HG03196 (cell line): ENCODE data around the gene ABHD6.
"Not testable (repeated sequence)": the region's sequence is repeated elsewhere in the genome, so short reads cannot be mapped to it uniquely, and the experiment has no call there.

Experiments
- ATAC-seq: cut with Tn5 transposase; IDR thresholded peaks from one replicate; pipeline ENCODE4 v1.9.1; 2021; ENCODE audit not compliant: unreplicated experiment

The ABHD6 gene

GRCh38 chr3:58273362-58273761, 35.8 kb downstream of the ABHD6 start:
- ATAC-seq = not testable (repeated sequence)

DNA sequence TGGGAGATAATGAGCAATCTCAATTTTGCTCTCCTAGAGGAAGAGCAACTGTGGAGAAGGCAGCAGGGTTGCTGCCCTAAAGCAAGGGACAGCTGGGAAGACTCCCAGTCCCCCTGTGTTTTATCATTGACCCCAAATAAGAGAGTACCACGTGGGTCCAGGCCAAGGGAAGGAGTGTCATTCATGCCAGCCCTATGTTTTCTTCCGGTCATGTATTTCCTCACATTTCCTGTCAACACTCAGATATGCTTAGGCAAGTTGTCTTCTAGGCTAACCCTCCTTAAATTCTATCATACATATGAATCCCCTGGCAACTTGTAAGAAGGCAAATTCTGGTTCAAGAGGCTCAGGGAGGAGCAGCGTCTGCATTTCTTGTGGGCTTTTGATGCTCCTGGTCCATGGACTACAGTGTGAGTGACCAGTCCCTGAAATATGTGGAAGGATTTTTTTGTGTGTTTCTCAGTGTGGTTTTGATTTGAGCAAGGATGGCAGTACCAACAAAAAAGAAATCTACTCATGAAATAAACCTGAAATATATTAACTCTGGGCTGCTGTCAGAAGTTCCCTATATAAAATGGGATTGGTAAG, 36.5 kb downstream of the ABHD6 start:
- ATAC-seq = no peak

- no peak for ATAC-seq
These were observed 43.5 kb downstream of the ABHD6 start for GRCh38 chr3:58281069-58281468.

DNA sequence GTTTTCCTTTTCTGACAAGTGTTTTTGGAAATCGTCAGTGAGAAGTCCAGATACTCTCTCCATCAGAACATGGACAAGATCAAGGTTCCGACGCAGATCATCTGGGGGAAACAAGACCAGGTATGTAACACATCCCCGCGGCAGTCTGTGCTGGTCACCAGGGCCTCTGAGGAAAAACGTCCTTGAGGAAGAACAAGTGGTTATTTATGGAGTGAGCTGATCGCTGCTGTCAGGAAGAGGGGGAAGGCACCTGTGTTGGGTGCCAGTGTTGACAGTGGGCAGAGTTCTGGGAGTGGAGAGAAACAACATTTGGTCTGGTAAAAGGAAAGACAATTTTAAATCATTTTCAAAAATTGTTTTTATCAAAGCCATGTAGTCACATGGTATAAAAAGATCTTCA, 47.7 kb downstream of the ABHD6 start:
- ATAC-seq = no peak

DNA sequence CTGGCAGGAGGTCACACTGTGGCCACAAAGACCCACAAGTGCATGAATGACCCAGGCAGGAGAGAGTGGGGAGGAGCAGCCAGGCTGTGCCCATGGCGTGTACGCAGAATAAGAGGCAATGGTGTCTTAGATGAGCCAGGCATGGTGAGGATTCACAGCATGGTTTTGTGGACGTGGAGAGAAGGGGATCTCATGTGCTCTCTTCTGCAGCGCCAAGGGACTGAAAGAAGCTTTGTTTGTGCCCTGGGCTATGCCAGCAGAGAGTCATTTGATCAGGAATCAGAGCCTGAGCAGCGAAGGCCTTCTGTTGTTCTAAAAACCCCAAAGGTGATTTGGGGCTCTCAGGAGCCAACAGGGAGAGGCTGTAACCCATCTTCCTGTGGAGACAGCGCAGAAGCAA, 49.8 kb downstream of the ABHD6 start:
- ATAC-seq = no peak

DNA sequence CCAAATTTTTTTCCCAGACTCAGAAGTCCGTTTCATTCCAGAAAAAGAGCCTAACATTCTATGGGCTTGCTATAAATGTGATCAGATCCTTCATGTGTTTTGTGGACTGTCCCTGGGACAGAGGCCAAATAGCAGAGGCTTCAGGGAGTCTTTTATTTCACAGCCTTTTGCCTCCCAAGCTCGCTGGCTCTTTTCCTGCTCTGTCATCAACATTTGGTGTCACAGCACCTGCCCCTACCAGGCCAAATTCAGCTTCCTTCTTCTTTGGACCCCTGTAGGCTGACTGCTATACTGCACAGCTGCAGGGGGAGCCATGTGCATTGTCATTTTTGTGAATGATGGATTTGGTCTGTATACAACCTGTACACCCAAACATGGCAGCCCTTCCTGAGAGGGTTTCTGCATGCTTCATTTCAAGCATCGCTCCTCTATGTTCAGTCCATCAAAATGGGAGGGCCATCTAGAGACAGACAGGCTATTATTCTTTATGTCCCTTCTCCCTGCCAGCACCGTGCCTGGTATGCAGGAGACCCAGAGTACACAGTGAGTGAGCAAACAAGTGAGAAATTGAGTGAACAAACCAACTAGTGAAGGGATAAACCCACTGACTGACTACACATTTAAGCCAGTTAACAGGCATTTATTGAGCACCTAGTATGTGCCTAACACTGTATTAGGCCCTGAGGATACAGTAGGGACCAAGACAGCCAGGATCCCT, 50.6 kb downstream of the ABHD6 start:
- no peak for ATAC-seq

DNA sequence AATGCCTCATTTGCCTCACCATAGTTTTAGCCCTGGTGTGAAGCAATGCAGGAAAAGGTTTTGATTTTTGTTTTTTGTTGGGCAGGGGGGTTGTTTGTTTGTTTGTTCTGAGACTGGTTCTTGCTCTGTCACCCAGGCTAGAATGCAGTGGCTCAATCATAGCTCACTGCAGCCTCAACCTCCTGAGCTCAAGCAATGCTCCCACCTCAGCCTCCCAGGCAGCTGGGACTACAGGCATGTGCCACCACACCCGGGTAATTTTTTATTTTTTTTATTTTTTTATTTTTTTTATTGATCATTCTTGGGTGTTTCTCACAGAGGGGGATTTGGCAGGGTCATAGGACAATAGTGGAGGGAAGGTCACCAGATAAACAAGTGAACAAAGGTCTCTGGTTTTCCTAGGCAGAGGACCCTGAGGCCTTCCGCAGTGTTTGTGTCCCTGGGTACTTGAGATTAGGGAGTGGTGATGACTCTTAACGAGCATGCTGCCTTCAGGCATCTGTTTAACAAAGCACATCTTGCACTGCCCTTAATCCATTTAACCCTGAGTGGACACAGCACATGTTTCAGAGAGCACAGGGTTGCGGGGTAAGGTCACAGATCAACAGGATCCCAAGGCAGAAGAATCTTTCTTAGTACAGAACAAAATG, 51.5 kb downstream of the ABHD6 start:
- not testable (repeated sequence) for ATAC-seq

DNA sequence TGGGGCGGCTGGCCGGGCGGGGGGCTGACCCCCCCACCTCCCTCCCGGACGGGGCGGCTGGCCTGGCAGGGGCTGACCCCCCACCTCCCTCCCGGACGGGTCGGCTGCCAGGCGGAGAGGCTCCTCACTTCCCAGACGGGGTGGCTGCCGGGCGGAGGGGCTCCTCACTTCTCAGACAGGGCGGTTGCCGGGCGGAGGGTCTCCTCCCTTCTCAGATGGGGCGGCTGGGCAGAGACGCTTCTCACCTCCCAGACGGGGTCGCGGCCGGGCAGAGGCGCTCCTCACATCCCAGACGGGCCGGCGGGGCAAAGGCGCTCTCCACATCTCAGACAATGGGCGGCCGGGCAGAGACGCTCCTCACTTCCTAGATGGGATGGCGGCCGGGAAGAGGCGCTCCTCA, 52.9 kb downstream of the ABHD6 start:
- ATAC-seq = not testable (repeated sequence)

GRCh38 chr3:58291671-58292338, 54.2 kb downstream of the ABHD6 start:
- no peak for ATAC-seq

- no peak for ATAC-seq
These were observed 55.3 kb downstream of the ABHD6 start for GRCh38 chr3:58292866-58293265.

DNA sequence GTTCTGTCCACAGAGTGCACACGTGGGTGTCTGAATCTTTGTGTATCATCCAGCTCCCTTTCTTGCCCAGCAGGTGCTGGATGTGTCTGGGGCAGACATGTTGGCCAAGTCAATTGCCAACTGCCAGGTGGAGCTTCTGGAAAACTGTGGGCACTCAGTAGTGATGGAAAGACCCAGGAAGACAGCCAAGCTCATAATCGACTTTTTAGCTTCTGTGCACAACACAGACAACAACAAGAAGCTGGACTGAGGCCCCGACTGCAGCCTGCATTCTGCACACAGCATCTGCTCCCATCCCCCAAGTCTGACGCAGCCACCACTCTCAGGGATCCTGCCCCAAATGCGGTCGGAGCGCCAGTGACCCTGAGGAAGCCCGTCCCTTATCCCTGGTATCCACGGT, 55.9 kb downstream of the ABHD6 start:
- no peak for ATAC-seq

DNA sequence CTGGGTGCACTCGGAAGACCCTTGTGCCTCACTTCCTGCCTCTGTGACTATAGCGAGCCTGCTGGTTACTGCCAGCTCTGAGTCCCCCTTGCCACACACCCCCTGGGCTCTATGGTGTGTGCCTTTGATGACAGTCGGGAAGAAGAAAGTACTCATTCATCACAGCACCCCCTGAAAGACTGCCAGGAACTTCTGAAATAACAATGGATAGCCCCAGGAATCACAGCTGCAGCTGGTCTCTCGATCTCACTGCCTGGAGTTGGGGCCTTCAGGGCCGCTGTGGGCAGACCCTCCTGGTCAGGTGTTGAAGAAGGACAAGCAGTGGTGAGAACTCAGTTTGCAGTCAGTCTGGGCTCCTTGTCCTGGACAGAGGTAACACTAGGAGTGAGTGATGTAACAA, 58.7 kb downstream of the ABHD6 start:
- ATAC-seq = no peak

DNA sequence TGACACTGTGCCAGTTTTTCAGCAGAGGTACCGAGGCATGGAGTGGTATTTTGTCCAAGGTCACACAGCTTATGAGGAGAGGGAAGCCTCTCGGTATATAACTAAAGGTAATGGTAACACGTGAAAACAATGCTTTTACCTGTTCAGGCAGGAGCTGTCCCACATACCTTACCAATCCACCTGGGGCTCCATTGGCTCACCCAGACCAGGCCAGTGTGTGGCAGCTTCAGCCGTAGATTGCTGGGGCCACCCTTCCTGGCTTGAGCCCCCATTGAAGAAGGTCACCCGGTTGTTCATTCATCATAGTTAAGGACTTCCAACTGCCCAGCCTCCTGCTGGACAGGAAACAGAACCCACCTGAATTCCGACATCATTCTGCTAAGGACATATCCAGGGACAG, 59.3 kb downstream of the ABHD6 start:
- ATAC-seq = no peak

DNA sequence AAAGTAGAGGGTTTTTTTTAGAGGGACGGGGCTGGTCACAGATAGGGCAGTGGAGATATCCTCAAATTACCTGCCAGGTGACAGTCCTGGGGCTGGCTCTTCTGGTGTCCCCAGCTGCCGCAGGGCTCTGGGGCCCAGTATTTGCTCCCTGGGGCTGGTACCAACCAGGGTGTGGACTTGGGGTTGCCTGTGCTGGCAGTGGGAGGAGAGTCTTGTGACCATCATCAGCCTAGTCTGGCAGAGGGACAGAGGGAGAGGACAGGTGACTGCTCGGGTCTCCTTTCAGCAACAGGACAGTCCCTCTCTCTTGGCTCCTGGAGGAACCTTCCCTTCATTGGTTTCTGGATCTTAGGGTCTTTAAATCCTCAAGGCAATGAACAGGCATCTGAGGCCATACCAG, 60.6 kb downstream of the ABHD6 start:
- ATAC-seq = no peak

DNA sequence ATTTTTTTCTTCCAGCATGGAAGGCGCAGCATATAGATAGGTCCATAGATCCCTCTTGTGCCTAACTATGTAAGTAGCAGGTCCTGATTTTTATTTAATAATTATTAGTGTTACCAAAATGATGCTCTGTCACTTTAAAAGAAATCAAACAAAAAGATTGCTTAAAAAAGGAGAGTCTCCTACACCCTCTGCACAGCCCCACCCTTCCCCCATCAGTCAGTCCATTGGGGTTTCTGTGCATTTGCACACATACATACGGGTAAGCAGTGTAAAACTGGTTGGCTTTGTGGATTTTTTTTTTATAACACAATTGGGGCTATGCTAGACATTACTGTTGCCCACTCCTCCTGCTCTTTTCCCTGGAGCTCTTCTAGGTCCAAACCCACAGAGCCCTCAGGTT, 61.5 kb downstream of the ABHD6 start:
- ATAC-seq = no peak

DNA sequence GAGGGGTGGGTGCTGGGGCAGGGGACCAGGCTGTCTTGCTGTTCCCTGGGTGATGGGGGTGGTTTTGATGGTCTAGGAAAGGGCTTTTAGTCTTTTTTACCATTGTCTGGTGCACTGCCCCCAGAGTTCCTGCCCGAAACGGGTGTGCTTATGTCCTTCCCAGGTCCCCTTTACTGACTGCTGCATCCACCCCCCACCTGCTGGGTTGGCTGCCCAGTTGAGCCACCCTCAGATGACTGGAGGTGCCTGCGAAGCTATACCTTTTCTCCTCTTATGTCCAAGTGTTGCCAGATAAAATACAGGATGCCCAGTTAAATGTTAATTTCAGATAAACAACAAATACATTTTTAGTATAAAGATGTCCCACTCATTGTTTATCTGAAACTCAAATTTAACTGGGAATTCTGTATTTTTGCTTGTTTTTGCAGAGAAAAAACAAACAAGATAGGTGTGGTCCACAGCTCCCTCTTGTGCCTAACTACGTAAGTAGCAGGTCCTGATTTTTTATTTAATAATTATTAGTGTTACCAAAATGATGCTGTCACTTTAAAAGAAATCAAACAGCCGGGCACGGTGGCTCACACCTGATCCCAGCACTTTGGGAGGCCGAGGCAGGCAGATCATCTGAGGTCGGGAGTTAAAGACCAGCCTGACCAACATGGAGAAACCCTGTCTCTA, 62.4 kb downstream of the ABHD6 start:
- ATAC-seq = no peak

GRCh38 chr3:58305882-58306711, 68.5 kb downstream of the ABHD6 start, which contains the start of the genes HTD2 and RPP14:
Gene HTD2, plus strand, starts transcription at chr3:58306520. Its CDS starts 11,094 bp downstream, at chr3:58317614.
Gene RPP14, plus strand, starts transcription at chr3:58306245. Its CDS starts 4,085 bp downstream, at chr3:58310330.
- peak; percentile 90 for ATAC-seq

- no peak for ATAC-seq
These were observed 70.1 kb downstream of the ABHD6 start for GRCh38 chr3:58307639-58308215.

DNA sequence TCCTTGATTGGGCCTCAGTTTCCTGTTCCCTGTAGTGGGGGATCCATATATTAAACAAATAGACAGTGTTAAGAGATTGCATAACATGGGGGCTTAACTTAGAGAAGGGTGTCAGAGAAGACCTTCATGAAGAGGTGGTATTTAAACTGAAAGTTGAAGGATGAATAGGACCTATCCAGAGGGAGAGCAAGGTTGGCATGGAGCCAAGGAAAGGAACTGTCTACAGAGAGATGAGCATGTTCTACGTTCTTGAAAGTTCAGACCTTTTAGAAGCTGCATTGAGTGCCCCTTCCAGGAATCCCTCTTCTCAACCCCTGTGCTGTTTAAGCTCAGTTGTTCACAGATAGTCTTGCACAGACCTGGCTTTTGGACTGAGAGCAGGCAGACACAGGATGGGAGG, 71.1 kb downstream of the ABHD6 start:
- ATAC-seq = no peak

- ATAC-seq = no peak
These were observed 80.2 kb downstream of the ABHD6 start for GRCh38 chr3:58317811-58318210.
